ENCODE results near the gene LTBP4.

The LTBP4 gene

GRCh38 chr19:40609561-40610395 lies 8.6 kb downstream of the LTBP4 start:
- DNase-seq (ENCODE audit: extremely low read depth in 1 of 2, low read depth in 1 of 2), result peak; percentile 66 to 75

- no peak for DNase-seq (ENCODE audit: extremely low read depth in 1 of 2, low read depth in 1 of 2)
These were observed 9.4 kb downstream of the LTBP4 start for GRCh38 chr19:40610396-40611064.

- DNase-seq (ENCODE audit: extremely low read depth in 1 of 2, low read depth in 1 of 2), result no peak
These were observed 9.9 kb downstream of the LTBP4 start for GRCh38 chr19:40611096-40611495.

GRCh38 chr19:40611900-40612698 lies 10.9 kb downstream of the LTBP4 start:
- DNase-seq (ENCODE audit: extremely low read depth in 1 of 2, low read depth in 1 of 2), result no peak

DNA sequence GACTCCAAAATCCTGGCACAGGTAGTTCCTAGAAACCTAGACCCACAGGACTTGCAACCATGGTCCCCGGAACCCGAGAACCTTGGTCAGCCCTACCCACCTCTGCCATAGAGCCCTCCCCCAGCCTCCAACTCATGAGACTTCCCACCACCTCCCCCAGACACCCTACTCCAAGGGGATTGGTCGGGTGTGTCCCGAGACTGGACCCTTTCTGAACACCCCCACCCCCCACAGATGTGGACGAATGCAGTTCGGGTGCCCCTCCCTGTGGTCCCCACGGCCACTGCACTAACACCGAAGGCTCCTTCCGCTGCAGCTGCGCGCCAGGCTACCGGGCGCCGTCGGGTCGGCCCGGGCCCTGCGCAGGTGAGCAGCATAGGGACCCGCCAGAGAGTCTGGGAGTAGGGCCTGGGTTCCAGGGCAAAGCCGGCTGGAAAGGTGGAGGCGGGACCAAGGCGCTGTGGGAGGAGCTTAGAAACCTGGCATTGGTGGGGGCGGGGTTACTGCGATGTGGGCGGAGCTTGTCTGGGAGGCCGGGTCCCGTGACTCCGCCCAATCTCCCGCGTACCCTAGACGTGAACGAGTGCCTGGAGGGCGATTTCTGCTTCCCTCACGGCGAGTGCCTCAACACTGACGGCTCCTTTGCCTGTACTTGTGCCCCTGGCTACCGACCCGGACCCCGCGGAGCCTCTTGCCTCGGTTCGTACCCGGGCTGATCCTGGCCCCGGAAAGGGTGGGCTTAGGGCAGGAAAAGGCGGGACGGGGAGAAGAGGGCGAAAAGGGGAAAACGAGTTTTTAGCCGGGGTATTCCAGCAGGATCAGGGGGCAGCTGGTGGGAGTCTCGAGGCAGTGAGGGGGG lies 11.9 kb downstream of the LTBP4 start:
- peak in 1 of 2 donors; percentile 54 for DNase-seq (ENCODE audit: extremely low read depth in 1 of 2, low read depth in 1 of 2)

- DNase-seq (ENCODE audit: extremely low read depth in 1 of 2, low read depth in 1 of 2), result peak; percentile 64 to 73
These were observed 12.8 kb downstream of the LTBP4 start for GRCh38 chr19:40613690-40614621.

GRCh38 chr19:40614622-40615411 lies 13.6 kb downstream of the LTBP4 start:
- peak; percentile 65 to 71 for DNase-seq (ENCODE audit: extremely low read depth in 1 of 2, low read depth in 1 of 2)

DNA sequence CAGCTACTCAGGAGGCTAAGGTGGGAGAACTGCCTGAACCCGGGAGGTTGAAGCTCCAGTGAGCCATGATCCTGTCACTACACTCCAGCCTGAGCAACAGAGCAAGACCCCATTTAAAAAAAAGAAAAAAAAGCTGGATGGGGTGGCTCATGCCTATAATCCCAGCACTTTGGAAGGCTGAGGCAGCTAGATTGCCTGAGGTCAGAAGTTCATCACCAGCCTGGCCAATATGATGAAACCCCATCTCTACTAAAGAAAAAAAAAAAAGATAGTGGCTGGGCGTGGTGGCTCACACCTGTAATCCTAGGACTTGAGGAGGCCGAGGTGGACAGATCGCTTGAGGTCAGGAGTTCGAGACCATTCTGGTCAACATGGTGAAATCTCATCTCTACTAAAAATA lies 15.0 kb downstream of the LTBP4 start:
- no peak for DNase-seq (ENCODE audit: extremely low read depth in 1 of 2, low read depth in 1 of 2)

DNA sequence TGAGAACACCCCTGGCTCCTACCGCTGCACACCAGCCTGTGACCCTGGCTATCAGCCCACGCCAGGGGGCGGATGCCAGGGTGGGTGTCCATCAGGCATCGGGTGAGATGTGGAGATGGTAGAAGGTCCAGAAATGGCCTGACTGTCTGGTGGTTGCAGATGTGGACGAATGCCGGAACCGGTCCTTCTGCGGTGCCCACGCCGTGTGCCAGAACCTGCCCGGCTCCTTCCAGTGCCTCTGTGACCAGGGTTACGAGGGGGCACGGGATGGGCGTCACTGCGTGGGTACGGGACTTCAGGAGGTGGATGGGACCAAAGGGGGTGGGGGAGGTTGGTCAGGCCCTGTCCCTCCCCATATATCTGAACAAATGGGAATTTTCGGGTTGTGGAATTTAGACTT lies 15.8 kb downstream of the LTBP4 start:
- no peak for DNase-seq (ENCODE audit: extremely low read depth in 1 of 2, low read depth in 1 of 2)

DNA sequence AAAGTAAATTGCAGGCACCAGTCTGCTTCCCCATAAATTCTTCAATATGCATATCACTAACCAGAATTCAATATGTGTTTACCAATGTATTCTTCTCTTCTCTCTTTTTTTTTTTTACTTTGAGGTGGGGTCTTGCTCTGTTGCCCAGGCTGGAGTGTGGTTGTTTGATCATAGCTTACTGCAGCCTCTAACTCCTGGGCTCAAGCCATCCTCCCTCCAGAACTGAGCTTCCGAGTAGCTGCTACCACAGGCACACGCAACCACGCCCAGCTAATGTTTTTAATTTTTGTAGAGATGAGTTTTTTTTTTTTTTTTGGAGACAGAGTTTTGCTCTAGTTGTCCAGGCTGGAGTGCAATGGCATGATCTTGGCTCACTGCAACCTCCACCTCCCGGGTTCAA lies 16.8 kb downstream of the LTBP4 start:
- no peak for DNase-seq (ENCODE audit: extremely low read depth in 1 of 2, low read depth in 1 of 2)

- no peak for DNase-seq (ENCODE audit: extremely low read depth in 1 of 2, low read depth in 1 of 2)
These were observed 18.4 kb downstream of the LTBP4 start for GRCh38 chr19:40619333-40620160.

- DNase-seq (ENCODE audit: extremely low read depth in 1 of 2, low read depth in 1 of 2), result no peak
These were observed 19.0 kb downstream of the LTBP4 start for GRCh38 chr19:40620161-40620485.

GRCh38 chr19:40621283-40621682 lies 20.1 kb downstream of the LTBP4 start:
- no peak for DNase-seq (ENCODE audit: extremely low read depth in 1 of 2, low read depth in 1 of 2)

- DNase-seq (ENCODE audit: extremely low read depth in 1 of 2, low read depth in 1 of 2), result no peak
These were observed 21.0 kb downstream of the LTBP4 start for GRCh38 chr19:40621966-40622772.

- no peak for DNase-seq (ENCODE audit: extremely low read depth in 1 of 2, low read depth in 1 of 2)
These were observed 21.6 kb downstream of the LTBP4 start for GRCh38 chr19:40622773-40623075.

GRCh38 chr19:40623403-40624251 lies 22.5 kb downstream of the LTBP4 start:
- DNase-seq (ENCODE audit: extremely low read depth in 1 of 2, low read depth in 1 of 2), result no peak
